Stimulated activated CD4-positive, alpha-beta T cell treated with anti-CD3 and anti-CD28 coated beads, Interleukin-15, amount 100 ng/mL, for 1 hour (primary cell): Measurements from ENCODE around the gene DEGS2.
"Not testable (repeated sequence)": the region's sequence is repeated elsewhere in the genome, so short reads cannot be mapped to it uniquely, and the experiment has no call there.

Experiments used
- DNase-seq, 2 donors: peaks; one replicate each; pipeline ENCODE4 v3.0.0-alpha.2; 2020; ENCODE audit warnings: low read depth in 1 of 2, low spot score in 1 of 2

The DEGS2 gene

DNA sequence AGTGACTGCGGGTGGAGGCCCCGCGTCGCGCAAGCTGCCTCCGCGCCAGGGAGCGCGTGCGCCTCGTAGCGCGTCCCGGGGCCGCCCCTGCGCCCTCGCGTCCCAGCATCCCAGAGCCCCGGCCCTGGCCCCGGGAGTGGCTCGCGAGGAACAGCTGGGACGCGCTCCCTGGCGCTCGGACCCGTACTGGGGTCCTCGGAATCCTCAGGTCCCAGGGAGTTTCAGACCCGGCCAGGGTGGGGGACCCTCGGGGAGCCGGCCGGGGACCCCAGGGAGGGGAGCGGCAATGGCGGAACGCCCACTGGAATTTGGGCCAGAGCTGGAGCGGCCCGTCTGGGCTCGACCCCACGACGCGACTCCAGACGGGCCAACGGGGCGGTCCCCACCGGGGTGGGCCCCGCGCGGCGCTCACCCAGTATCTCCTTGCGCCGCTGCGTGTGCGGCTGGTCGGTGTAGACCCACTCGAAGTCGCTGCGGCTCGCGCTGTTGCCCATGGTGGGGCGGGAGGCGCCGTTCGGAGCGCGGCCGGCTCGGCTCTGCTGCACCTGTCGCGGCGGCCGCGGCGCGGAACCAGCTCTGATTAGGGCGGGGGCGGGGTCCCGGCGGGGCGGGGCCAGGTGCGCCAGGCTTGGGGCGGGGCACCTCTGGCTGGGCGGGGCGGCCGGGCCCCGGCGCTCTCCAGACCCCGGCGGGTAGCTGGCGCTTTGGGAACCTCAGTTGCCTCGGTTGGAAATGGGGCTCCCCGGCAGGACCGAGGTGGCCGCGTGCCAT is at the start of gene DEGS2:
DEGS2 (minus strand) TSS at position 552 of the 771 bp plus-strand sequence; CDS start at position 494, 58 bp downstream.
- DNase-seq: peak; percentile 29 to 56

GRCh38 chr14:100208136-100208535 is 48.7 kb upstream of the DEGS2 start:
- DNase-seq: not testable (repeated sequence)

DNA sequence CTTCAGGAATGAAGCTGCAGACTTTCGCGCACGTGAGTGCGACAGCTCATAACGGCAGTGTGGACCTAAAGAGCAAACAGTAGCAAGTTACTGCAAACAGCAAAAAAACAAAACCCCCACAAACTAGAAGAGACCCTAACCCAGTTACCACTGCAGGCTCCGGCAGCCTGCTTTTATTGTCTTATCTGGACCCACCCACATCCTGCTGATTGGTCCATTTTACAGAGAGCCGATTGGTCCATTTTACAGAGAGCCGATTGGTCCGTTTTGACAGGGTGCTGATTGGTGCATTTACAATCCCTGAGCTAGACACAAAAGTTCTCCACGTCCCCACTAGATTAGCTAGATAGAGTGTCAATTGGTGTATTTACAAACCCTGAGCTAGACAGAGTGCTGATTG is 48.1 kb upstream of the DEGS2 start:
- DNase-seq: not testable (repeated sequence)

DNA sequence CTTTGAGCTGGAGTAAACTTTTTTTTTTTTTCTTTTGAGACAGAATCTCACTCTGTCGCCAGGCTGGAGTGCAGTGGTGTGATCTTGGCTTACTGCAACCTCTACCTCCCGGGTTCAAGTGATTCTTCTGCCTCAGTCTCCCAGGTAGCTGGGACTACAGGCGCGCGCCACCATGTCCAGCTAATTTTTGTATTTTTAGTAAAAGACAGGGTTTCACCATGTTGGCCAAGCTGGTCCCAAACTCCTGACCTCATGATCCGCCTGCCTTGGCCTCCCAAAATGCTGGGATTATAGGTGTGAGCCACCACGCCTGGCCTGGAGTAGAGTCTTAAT is 45.4 kb upstream of the DEGS2 start:
- not testable (repeated sequence) for DNase-seq

- no peak for DNase-seq
These were observed 44.8 kb upstream of the DEGS2 start for GRCh38 chr14:100203962-100204834.

GRCh38 chr14:100203146-100203545 is 43.7 kb upstream of the DEGS2 start:
- DNase-seq: no peak

DNA sequence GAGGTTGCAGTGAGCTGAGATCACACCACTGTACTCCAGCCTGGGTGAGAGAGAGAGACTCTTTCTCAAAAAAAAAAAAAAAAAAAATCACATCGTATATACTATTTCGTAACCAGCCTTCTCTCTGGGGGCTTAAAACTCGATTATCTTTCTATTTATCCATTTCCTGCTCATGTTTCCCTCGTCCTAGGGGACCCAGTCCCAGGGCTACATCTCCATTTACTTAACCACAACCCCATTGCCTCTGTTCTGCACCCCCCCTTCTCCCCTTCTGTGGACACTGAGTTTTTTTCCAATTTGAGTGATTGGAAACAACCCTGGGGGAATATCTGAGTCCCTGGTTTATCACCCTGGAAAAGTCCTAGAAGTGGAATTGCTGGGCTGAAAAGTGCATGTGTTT is 43.3 kb upstream of the DEGS2 start:
- DNase-seq: no peak

GRCh38 chr14:100201701-100202100 is 42.3 kb upstream of the DEGS2 start:
- no peak for DNase-seq

DNA sequence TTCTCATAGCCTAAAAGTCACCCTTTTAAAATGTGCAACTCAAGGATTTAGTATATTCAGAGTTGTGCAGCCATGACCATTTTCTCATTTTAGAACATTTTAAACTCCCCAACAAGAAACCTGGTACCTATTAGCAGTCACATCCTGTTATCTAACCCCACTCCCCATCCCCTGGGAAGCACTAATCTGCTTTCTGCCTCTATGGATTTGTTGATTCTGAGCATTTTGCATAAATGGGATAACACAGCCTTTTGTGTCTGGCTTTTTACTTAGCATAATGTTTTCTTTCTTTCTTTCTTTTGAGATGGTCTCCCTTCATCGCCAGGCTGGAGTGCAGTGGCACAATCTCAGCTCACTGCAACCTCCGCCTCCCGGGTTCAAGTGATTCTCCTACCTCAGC is 40.9 kb upstream of the DEGS2 start:
- no peak for DNase-seq

DNA sequence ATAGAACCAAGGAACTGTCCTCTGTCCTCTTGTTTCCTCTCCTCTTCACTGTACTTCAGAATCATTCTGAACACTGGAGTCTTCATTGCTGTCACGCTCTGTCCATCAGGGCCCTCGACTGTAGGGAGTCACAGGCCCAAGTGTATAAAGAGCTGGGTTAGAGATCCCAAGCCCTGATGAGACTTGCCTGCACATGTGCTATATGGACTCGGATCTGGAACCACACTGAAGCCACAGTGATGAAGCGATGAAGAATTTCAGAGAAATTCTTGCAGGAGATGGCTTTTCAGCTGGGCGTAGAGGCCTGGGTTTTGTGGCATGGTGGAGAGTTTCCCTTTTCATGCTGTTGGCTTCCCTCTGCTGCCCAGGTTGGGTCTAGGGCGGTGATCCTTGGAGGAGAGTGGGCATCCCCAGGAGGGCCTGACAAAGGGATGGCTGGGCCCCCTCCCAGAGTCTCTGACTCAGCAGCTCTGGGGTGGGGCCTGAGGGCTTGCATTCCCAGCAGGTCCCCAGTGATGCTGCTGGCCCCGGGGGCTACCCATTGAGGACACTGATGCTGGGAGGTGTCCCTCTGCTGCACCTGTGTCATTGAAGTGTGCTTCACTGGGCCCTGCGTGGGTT is 39.9 kb upstream of the DEGS2 start:
- DNase-seq: no peak

- no peak for DNase-seq
These were observed 34.2 kb upstream of the DEGS2 start for GRCh38 chr14:100193417-100194357.

- peak; percentile 98 to 99 for DNase-seq
These were observed 33.4 kb upstream of the DEGS2 start for GRCh38 chr14:100192672-100193416.

DNA sequence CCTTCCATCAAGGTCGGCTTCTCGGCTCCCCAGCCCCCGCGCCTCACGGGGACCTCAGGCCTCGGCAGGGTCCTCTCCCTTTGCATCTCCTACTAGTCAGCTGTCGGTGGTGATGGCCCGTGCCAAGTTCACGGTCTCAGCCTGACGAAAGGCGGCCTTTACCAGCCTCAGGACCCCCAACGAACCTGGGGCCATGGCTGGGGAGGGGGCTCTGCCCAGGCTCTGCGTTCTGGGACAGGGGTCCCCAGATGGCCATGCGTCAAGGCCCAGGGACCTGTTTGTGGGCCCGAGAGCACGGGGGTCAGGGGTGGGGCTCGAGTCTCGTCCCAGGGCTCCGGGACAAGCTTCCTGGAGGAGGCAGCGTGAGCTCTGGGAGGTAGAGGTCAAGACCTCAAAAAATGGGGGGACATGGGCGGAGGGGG is 32.8 kb upstream of the DEGS2 start:
- no peak for DNase-seq

DNA sequence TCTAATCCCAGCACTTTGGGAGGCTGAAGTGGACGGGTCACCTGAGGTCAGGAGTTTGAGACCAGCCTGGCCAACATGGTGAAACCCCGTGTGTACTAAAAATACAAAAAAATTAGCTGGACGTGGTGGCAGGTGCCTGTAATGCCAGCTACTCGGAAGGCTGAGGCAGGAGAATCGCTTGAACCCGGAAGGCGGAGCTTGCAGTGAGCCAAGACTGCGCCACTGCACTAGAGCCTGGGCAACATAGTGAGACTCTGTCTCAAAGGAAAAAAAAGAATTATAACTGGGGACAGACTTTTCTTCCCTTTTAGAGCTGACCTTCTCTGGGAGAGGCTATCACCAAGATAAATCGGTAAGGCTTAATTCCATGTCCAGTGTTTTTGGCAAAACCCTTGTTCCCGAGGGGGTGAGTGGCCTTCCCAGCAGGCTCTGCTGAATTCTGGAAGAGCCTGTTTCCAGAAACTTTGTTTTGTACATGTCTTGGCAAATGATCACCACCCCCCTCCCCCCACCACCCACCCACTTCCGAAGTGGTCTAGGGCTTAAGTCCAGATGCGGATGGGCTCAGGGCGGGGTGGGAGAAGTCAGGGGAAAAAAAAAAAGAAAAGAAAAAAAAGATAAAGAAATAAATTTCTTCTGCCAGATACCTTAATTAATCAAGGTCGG is 32.3 kb upstream of the DEGS2 start:
- no peak for DNase-seq

- no peak for DNase-seq
These were observed 30.7 kb upstream of the DEGS2 start for GRCh38 chr14:100190126-100190525.

DNA sequence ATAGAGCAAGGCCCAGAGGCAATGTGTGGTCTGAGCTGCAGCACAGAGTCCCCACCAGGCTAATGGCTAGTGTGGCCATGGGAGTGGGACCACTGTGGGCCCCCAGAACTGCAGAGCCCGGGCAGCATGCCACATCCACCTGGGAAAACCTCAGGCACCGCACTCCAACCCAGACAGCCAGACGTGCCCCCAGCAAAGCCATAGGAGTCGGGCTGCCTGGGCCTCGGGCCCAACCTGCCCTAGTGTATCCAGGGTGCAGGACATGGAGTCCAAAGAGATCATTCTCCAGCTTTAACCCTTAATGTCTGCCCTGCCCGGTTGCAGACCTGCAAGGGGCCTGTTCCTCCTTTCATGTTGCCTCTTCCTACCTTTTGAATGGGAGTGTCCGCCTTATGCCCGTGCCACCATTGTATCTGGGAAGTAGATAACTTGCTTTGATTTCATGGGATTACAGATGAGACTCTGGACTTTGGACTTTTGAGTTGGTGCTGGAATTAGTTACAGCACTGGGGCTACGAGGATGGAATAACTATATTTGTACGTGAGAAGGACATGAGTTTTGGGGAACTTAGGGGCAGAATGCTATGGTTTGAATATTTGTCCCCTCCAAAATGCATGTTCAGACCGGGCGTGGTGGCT is 29.1 kb upstream of the DEGS2 start:
- no peak for DNase-seq

GRCh38 chr14:100187247-100187833 is 27.9 kb upstream of the DEGS2 start:
- no peak for DNase-seq

DNA sequence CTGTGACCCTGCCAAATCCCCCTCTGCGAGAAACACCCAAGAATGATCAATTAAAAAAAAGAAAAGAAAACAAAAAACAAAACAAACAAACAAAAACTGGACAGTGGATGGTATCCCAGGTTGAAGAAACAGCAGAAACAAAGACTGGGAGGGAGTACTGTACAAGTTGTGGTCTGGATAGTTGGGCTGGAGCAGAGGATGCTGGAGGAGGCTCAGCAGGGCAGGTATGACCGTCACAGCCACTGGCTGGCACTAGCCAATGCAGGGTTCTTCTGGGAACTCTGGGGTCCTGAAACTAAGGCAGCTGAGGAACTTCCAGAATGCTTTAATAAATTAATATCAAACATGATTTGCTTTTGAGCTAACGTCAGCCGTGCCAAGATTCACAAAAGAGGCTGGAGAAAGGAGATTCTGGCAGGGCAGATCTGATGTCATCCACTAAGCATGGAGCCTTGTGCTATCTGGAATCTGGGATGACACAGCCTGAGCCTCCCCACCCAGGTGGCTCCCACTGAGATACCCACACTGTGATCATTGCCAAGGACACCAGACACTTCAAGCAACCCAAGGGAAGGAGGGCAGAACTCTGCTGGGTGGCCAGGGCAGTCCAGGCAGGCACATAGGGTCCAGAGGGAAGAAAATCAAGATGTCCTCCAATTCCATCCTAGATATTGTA is 22.6 kb upstream of the DEGS2 start:
- not testable (repeated sequence) for DNase-seq
